GM12801 (cell line): ENCODE data around the gene SAMD11.

Experiments used
- CTCF ChIP-seq: IDR thresholded peaks from one replicate; pipeline ENCODE4 v1.5.1; 2011; ENCODE audit warnings: control low read depth; ENCODE audit not compliant: insufficient read length; ENCODE audit errors: extremely low read depth

SAMD11 gene

GRCh38 chr1:936348-937264 is 12.9 kb downstream of the SAMD11 start:
- TF ChIP-seq CTCF = no peak

GRCh38 chr1:937521-937920 is 13.8 kb downstream of the SAMD11 start:
- no peak for TF ChIP-seq CTCF

- no peak for TF ChIP-seq CTCF
These were observed 14.5 kb downstream of the SAMD11 start for GRCh38 chr1:938088-938683.

- no peak for TF ChIP-seq CTCF
These were observed 15.2 kb downstream of the SAMD11 start for GRCh38 chr1:938711-939489.

- no peak for TF ChIP-seq CTCF
These were observed 15.9 kb downstream of the SAMD11 start for GRCh38 chr1:939511-940106.

GRCh38 chr1:940107-941014 is 16.6 kb downstream of the SAMD11 start:
- no peak for TF ChIP-seq CTCF
